ENCODE results near the gene CCDC183.

DNA sequence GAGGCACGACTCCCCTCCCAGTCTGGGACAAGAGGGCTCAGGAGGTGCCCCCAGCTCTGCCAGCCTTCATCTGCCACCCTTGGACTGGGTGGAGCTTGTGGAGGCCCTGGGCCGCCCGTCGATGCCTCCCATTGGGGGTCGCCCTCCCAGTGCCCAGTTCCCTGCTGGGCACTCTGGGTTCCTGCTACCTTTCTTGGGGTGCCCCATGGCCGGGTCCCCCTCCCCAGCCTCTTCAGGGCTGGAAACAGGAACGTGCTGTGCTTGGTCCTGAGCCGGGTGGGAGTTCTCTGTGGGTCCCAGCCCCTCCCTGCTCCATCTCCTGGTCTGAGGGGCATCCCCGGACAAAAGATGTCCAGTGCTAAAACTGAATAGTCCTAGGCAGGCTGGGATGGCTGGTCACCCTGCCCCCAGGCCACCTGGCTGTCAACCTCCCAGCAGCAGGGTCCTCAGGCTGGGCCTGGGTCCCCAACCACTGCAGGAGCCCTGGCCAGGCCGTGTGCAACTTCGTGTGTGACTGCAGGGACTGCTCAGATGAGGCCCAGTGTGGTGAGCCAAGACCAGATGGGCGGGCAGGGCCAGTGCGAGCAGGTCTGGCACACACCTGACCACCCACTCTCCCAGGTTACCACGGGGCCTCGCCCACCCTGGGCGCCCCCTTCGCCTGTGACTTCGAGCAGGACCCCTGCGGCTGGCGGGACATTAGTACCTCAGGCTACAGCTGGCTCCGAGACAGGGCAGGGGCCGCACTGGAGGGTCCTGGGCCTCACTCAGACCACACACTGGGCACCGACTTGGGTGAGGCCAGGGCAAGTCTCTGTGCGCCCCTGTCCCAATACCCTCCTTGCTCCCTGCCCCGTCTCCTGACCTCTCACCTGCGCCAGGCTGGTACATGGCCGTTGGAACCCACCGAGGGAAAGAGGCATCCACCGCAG, 56.8 kb downstream of the CCDC183 start:
- TF ChIP-seq, protein P1, sequence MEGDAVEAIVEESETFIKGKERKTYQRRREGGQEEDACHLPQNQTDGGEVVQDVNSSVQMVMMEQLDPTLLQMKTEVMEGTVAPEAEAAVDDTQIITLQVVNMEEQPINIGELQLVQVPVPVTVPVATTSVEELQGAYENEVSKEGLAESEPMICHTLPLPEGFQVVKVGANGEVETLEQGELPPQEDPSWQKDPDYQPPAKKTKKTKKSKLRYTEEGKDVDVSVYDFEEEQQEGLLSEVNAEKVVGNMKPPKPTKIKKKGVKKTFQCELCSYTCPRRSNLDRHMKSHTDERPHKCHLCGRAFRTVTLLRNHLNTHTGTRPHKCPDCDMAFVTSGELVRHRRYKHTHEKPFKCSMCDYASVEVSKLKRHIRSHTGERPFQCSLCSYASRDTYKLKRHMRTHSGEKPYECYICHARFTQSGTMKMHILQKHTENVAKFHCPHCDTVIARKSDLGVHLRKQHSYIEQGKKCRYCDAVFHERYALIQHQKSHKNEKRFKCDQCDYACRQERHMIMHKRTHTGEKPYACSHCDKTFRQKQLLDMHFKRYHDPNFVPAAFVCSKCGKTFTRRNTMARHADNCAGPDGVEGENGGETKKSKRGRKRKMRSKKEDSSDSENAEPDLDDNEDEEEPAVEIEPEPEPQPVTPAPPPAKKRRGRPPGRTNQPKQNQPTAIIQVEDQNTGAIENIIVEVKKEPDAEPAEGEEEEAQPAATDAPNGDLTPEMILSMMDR (conservative IDR thresholded peaks at IDR 0.05; ENCODE audit: low read depth, low read length) = no peak
- no peak for TF ChIP-seq BHLHE40 (IDR thresholded peaks at IDR 0.05; ENCODE audit: low read depth, low read length)
- no peak for TF ChIP-seq MAFK (IDR thresholded peaks at IDR 0.05; ENCODE audit: low read depth, low read length)
- TF ChIP-seq, protein P2, sequence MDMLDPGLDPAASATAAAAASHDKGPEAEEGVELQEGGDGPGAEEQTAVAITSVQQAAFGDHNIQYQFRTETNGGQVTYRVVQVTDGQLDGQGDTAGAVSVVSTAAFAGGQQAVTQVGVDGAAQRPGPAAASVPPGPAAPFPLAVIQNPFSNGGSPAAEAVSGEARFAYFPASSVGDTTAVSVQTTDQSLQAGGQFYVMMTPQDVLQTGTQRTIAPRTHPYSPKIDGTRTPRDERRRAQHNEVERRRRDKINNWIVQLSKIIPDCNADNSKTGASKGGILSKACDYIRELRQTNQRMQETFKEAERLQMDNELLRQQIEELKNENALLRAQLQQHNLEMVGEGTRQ (IDR thresholded peaks at IDR 0.05; ENCODE audit: low read depth, low read length) = no peak
- TF ChIP-seq RAD21 (IDR thresholded peaks at IDR 0.05; ENCODE audit: low read length) = no peak
- TF ChIP-seq POLR2A (IDR thresholded peaks at IDR 0.05; ENCODE audit: low read depth, low read length) = no peak
- TF ChIP-seq RCOR1 (IDR thresholded peaks at IDR 0.05; ENCODE audit: insufficient replicate concordance, low read length) = no peak
- no peak for TF ChIP-seq CEBPB (IDR thresholded peaks at IDR 0.05; ENCODE audit: low read depth, low read length)
- no peak for TF ChIP-seq MAZ (IDR thresholded peaks at IDR 0.05; ENCODE audit: borderline replicate concordance, low read depth, low read length)
- TF ChIP-seq RFX5 (IDR thresholded peaks at IDR 0.05; ENCODE audit: low read depth, low read length) = no peak
- no peak for TF ChIP-seq NFE2L2 (IDR thresholded peaks at IDR 0.05; ENCODE audit: low read depth, low read length)
